GM23338 (cell line): ENCODE results near the gene WDCP. TPM values are rescaled to one million over a fixed set of nuclear protein-coding genes. Genes with fewer than 3 reads are reported as not detected.

Experiments used
- EZH2 ChIP-seq: fragments of 200-600 bp; sonication (generic); IDR thresholded peaks from one replicate; pipeline ENCODE4 v1.8.0; 2017; ENCODE audit warnings: antibody characterized with exemption, mild to moderate bottlenecking, low read depth; ENCODE audit not compliant: unreplicated experiment
- EZH2phosphoT487 ChIP-seq: fragments of 200-600 bp; sonication (generic); IDR thresholded peaks from one replicate; pipeline ENCODE4 v1.8.1; 2018; ENCODE audit warnings: antibody characterized with exemption; ENCODE audit not compliant: unreplicated experiment
- NANOG ChIP-seq: IDR thresholded peaks from 2 replicates; pipeline ENCODE4 v1.6.1; 2016; ENCODE audit warnings: antibody characterized with exemption, borderline replicate concordance
- POLR2AphosphoS5 ChIP-seq: IDR thresholded peaks from 2 replicates; pipeline ENCODE4 v1.6.1; 2016; ENCODE audit warnings: antibody characterized with exemption, low read depth
- STAT1 ChIP-seq: IDR thresholded peaks from one replicate; pipeline ENCODE4 v1.6.1; 2016; ENCODE audit warnings: antibody characterized with exemption; ENCODE audit not compliant: unreplicated experiment
- polyA plus RNA-seq: library from polyadenylated mRNA; unstranded; fragments of >200 nt; fragmentation: Nextera tagmentation; extraction: Ambion mirVana; gene quantifications from 2 replicates; pipeline ENCODE4 v1.2.1, GENCODE V29; 2016
- total RNA-seq: library from RNA; depleted of rRNA; stranded (reverse); fragments of >200 nt; shearing (Covaris generic); gene quantifications from 2 replicates; pipeline ENCODE4 v1.2.3, GENCODE V29; 2014
- TF ChIP-seq, protein P1 (sequence below): fragments of 250-450 bp; sonication (Bioruptor Pico); IDR thresholded peaks from 2 replicates; pipeline ENCODE4 v1.5.0; 2020; ENCODE audit warnings: mild to moderate bottlenecking, moderate library complexity
- TF ChIP-seq, protein P2 (sequence below): IDR thresholded peaks from one replicate; pipeline ENCODE4 v1.6.1; 2018; ENCODE audit warnings: antibody characterized with exemption; ENCODE audit not compliant: unreplicated experiment

Gene WDCP
- total and polyA plus RNA-seq, 2 experiments from 2014 or later = 10.5 to 28.6 TPM

- TF ChIP-seq, protein P1, sequence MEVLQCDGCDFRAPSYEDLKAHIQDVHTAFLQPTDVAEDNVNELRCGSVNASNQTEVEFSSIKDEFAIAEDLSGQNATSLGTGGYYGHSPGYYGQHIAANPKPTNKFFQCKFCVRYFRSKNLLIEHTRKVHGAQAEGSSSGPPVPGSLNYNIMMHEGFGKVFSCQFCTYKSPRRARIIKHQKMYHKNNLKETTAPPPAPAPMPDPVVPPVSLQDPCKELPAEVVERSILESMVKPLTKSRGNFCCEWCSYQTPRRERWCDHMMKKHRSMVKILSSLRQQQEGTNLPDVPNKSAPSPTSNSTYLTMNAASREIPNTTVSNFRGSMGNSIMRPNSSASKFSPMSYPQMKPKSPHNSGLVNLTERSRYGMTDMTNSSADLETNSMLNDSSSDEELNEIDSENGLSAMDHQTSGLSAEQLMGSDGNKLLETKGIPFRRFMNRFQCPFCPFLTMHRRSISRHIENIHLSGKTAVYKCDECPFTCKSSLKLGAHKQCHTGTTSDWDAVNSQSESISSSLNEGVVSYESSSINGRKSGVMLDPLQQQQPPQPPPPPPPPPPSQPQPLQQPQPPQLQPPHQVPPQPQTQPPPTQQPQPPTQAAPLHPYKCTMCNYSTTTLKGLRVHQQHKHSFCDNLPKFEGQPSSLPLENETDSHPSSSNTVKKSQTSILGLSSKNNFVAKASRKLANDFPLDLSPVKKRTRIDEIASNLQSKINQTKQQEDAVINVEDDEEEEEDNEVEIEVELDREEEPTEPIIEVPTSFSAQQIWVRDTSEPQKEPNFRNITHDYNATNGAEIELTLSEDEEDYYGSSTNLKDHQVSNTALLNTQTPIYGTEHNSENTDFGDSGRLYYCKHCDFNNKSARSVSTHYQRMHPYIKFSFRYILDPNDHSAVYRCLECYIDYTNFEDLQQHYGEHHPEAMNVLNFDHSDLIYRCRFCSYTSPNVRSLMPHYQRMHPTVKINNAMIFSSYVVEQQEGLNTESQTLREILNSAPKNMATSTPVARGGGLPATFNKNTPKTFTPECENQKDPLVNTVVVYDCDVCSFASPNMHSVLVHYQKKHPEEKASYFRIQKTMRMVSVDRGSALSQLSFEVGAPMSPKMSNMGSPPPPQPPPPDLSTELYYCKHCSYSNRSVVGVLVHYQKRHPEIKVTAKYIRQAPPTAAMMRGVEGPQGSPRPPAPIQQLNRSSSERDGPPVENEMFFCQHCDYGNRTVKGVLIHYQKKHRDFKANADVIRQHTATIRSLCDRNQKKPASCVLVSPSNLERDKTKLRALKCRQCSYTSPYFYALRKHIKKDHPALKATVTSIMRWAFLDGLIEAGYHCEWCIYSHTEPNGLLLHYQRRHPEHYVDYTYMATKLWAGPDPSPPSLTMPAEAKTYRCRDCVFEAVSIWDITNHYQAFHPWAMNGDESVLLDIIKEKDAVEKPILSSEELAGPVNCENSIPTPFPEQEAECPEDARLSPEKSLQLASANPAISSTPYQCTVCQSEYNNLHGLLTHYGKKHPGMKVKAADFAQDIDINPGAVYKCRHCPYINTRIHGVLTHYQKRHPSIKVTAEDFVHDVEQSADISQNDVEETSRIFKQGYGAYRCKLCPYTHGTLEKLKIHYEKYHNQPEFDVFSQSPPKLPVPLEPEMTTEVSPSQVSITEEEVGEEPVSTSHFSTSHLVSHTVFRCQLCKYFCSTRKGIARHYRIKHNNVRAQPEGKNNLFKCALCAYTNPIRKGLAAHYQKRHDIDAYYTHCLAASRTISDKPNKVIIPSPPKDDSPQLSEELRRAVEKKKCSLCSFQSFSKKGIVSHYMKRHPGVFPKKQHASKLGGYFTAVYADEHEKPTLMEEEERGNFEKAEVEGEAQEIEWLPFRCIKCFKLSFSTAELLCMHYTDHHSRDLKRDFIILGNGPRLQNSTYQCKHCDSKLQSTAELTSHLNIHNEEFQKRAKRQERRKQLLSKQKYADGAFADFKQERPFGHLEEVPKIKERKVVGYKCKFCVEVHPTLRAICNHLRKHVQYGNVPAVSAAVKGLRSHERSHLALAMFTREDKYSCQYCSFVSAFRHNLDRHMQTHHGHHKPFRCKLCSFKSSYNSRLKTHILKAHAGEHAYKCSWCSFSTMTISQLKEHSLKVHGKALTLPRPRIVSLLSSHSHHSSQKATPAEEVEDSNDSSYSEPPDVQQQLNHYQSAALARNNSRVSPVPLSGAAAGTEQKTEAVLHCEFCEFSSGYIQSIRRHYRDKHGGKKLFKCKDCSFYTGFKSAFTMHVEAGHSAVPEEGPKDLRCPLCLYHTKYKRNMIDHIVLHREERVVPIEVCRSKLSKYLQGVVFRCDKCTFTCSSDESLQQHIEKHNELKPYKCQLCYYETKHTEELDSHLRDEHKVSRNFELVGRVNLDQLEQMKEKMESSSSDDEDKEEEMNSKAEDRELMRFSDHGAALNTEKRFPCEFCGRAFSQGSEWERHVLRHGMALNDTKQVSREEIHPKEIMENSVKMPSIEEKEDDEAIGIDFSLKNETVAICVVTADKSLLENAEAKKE = no peak
- TF ChIP-seq, protein P2, sequence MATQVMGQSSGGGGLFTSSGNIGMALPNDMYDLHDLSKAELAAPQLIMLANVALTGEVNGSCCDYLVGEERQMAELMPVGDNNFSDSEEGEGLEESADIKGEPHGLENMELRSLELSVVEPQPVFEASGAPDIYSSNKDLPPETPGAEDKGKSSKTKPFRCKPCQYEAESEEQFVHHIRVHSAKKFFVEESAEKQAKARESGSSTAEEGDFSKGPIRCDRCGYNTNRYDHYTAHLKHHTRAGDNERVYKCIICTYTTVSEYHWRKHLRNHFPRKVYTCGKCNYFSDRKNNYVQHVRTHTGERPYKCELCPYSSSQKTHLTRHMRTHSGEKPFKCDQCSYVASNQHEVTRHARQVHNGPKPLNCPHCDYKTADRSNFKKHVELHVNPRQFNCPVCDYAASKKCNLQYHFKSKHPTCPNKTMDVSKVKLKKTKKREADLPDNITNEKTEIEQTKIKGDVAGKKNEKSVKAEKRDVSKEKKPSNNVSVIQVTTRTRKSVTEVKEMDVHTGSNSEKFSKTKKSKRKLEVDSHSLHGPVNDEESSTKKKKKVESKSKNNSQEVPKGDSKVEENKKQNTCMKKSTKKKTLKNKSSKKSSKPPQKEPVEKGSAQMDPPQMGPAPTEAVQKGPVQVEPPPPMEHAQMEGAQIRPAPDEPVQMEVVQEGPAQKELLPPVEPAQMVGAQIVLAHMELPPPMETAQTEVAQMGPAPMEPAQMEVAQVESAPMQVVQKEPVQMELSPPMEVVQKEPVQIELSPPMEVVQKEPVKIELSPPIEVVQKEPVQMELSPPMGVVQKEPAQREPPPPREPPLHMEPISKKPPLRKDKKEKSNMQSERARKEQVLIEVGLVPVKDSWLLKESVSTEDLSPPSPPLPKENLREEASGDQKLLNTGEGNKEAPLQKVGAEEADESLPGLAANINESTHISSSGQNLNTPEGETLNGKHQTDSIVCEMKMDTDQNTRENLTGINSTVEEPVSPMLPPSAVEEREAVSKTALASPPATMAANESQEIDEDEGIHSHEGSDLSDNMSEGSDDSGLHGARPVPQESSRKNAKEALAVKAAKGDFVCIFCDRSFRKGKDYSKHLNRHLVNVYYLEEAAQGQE = no peak
- TF ChIP-seq EZH2phosphoT487 (no peak), EZH2 (no peak), STAT1 (no peak), NANOG (no peak), POLR2AphosphoS5 (no peak)
These were observed 22.1 kb downstream of the WDCP start (continued) for GRCh38 chr2:24024996-24025663.
